ENCODE results near the gene ADARB2.

Gene ADARB2

GRCh38 chr10:1581189-1581588 is 156.1 kb downstream of the ADARB2 start:
- DNase-seq, result no peak

GRCh38 chr10:1579671-1580070 is 157.7 kb downstream of the ADARB2 start:
- DNase-seq, result no peak

- no peak for DNase-seq
Measured at GRCh38 chr10:1579141-1579491, 158.2 kb downstream of the ADARB2 start.

- DNase-seq, result no peak
Measured at GRCh38 chr10:1578392-1579140, 158.8 kb downstream of the ADARB2 start.

- DNase-seq, result no peak
Measured at GRCh38 chr10:1577945-1578344, 159.4 kb downstream of the ADARB2 start.

- no peak for DNase-seq
Measured at GRCh38 chr10:1577373-1577770, 160.0 kb downstream of the ADARB2 start.

- no peak for DNase-seq
Measured at GRCh38 chr10:1576467-1577372, 160.6 kb downstream of the ADARB2 start.

- DNase-seq, result no peak
Measured at GRCh38 chr10:1575481-1576244, 161.7 kb downstream of the ADARB2 start.

GRCh38 chr10:1574719-1575118 is 162.6 kb downstream of the ADARB2 start:
- DNase-seq, result no peak

GRCh38 chr10:1573981-1574380 is 163.3 kb downstream of the ADARB2 start:
- DNase-seq, result no peak

- DNase-seq, result no peak
Measured at GRCh38 chr10:1573334-1573969, 163.9 kb downstream of the ADARB2 start.

- no peak for DNase-seq
Measured at GRCh38 chr10:1572519-1573333, 164.6 kb downstream of the ADARB2 start.

GRCh38 chr10:1571587-1572237 is 165.6 kb downstream of the ADARB2 start:
- DNase-seq, result no peak

GRCh38 chr10:1570416-1571051 is 166.8 kb downstream of the ADARB2 start:
- no peak for DNase-seq

- no peak for DNase-seq
Measured at GRCh38 chr10:1569208-1569607, 168.1 kb downstream of the ADARB2 start.

GRCh38 chr10:1567742-1568495 is 169.4 kb downstream of the ADARB2 start:
- DNase-seq, result no peak

GRCh38 chr10:1567152-1567551 is 170.2 kb downstream of the ADARB2 start:
- DNase-seq, result no peak

- DNase-seq, result no peak
Measured at GRCh38 chr10:1564791-1565190, 172.5 kb downstream of the ADARB2 start.

GRCh38 chr10:1563028-1563427 is 174.3 kb downstream of the ADARB2 start:
- DNase-seq, result no peak

- no peak for DNase-seq
Measured at GRCh38 chr10:1561731-1562337, 175.5 kb downstream of the ADARB2 start.
